ENCODE measurements around the gene MIS12. TPM values are rescaled to one million over a fixed set of nuclear protein-coding genes. Genes with fewer than 3 reads are reported as not detected.

MIS12 gene, protein sequence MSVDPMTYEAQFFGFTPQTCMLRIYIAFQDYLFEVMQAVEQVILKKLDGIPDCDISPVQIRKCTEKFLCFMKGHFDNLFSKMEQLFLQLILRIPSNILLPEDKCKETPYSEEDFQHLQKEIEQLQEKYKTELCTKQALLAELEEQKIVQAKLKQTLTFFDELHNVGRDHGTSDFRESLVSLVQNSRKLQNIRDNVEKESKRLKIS
- 10 to 100 TPM; 26.4 to 46.6 TPM for total RNA-seq

DNA sequence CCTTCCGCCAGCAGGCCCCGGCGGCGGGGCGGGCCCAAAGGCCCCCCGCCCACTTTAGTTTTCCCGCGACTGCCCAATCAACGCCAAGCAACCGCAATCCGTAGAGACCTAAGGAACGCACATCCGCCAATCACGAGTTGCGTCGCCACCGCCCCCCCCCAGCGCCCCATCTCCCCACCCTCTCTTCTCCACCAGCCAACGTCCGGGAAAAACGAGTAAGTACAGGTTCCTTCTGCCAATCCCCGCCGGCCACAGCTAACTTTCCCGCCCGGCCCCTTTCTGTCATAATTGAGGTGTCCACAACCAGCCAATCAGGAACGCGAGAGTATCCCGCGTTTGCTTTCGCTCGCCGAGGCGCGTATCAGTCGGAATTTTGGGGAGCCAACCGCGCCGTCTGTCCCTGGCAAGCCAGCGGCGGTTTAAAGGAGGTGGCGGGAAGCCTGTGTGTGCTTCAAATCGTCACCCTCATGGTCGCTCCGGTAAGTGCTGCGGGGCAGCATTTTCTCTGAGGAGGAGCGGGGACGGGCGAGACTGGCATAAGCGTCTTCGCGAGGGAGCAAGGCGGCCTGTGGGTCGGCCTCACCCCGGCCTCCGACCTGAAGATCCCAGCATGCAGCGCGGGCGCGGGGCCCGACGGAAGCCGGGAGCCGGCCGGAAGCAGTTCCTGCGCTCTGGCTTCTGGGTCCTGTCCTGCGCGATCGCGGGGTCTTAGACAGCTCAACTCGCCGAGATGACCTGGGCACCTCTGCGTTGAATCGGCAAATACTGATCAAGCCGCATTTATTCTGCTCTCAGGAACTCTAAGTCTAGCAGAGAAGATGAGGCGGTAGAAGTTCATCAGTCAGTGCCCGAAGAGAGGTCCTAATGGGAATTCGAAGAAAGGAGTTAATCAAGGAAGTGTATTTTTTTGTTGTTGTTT, at the start of gene MIS12:
MIS12 (plus strand) TSS at position 361 of the 919 bp plus-strand sequence. CDS start 2,297 bp downstream, outside the sequence.
- Mint-ChIP-seq H3K36me3 (peaks cover 42 to 57% of the 10 kb centered on the region in 2 donors), H3K9me3 (no peaks in the 10 kb centered on the region), H3K27ac (peak within 1 kb of the TSS; percentile 96 to 99)
- ATAC-seq = peak; percentile 92 to 94
- DNase-seq (ENCODE audit: low spot score in 2 of 2) = peak; percentile 93 to 97

DNA sequence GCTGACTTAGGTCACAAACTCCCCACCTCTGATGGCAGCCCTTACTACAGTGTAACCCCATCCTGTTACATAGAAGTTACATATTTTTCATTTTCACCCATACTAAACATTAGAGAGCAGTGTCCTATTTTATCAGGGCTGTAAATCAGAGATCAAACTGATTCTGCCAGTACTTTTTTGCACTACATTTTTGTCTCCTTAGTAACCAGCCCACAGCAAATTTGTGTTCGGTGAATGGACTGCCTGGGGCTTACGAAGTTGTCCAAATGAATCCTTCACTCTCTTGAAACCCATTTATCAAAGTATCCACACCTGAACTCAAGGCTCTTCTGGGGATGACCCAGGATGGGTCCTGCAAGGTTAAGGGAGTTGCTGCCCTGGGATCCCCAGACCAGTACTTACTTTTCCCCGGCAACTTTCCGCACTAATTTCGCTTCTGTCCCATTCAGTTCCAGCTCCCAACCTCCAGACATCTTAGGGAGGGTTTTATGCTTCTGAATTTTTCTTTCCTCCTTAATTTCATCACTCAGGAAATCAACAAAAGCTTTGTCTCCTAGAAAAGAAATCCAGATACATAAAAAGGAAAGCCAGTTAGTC, 48.5 kb upstream of the MIS12 start:
- ATAC-seq (no peak), DNase-seq (ENCODE audit: low spot score in 2 of 2) (no peak)
- Mint-ChIP-seq H3K9me3 (no peaks in the 10 kb centered on the region), H3K27ac (peak overlapping the region; percentile 88 to 96), H3K36me3 (peaks cover 18 to 40% of the 10 kb centered on the region in 2 donors)

DNA sequence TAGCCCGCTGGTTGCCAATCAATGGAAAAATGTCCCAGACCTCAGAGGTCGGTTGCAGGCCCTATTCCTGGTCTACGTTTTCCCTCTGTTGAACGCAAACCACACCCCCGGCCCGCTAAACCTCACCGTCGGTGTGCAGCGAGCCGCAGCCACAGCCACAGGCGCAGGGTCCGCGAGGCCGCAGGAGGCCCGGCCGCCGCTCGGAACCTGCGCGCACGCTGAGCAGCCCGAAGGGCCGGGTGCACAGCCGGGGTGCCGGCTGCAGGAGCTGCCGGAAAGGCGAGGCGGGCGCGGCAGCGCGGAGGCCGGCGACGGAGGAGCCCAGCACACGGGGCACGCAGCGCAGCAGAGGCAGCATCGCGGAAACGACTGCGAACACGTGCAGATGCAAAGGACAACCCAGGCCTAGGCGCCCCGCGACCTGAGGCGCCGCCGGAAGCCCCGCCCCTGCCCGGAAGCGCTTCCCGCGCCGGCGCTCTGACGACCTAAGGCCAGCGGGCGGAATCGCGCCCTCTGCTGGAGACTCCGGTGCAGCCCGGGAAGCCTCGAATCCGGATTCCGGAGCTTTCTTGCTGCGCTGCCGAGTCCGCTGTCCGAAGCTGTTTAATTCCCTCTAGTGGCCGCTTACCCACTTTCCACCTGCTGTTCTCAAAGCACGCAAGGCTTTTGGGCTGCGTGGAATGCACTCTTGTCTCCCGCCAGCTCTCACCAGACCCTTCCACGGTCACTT, 47.5 kb upstream of the MIS12 start, which contains the start of gene C1QBP:
C1QBP (minus strand) TSS at position 440 of the 730 bp plus-strand sequence; CDS start at position 358, 82 bp downstream.
- Mint-ChIP-seq H3K27ac (peak within 1 kb of the TSS; percentile 88 to 96), H3K9me3 (no peaks in the 10 kb centered on the region), H3K36me3 (peaks cover 18 to 33% of the 10 kb centered on the region in 2 donors)
- ATAC-seq = peak; percentile 91 to 98
- DNase-seq (ENCODE audit: low spot score in 2 of 2) = peak; percentile 94 to 98

DNA sequence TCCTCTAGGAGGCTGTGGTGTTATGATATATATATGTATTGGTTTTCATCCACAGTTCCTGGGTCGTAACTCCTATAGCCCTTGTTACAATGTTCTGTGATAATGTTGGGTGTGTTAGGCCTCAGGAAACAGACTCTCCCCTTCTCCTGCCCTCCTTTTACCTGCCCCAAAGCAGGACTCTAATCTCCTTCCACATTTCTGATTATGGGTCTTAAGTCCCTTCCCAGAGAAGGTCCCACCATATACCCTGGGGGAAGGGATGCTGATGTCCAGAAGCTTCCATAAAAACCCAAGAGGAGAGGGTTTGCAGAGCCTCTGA, 47.0 kb upstream of the MIS12 start:
- no peak for ATAC-seq
- no peak for DNase-seq (ENCODE audit: low spot score in 2 of 2)
- Mint-ChIP-seq H3K36me3 (peaks cover 23 to 37% of the 10 kb centered on the region in 2 donors), H3K27ac (peak overlapping the region; percentile 84 to 87), H3K9me3 (no peaks in the 10 kb centered on the region)

DNA sequence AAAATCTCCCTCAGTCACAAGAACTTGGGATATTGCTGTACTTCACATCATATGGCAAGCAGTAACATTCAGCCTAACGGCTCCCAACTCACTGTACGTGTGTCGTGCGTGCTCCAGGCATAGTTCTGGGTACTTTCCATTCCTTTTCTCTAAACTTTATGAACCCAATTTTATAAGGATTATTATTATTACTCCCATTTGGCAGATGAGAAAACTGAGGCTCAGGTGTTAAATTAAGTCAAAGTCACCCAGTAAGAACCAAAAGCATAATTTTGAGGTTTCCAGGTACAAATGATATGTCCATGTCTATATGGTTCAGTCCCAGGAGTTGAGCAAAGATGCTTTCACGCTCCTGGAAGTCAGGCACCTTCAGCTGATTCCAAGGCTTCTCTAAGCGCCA, 42.6 kb upstream of the MIS12 start:
- no peak for ATAC-seq
- H3K36me3 Mint-ChIP-seq = peaks cover 15 to 26% of the 10 kb centered on the region in 2 donors
- H3K27ac Mint-ChIP-seq = no peak overlapping the region
- DNase-seq (ENCODE audit: low spot score in 2 of 2) = no peak
- H3K9me3 Mint-ChIP-seq = no peaks in the 10 kb centered on the region

DNA sequence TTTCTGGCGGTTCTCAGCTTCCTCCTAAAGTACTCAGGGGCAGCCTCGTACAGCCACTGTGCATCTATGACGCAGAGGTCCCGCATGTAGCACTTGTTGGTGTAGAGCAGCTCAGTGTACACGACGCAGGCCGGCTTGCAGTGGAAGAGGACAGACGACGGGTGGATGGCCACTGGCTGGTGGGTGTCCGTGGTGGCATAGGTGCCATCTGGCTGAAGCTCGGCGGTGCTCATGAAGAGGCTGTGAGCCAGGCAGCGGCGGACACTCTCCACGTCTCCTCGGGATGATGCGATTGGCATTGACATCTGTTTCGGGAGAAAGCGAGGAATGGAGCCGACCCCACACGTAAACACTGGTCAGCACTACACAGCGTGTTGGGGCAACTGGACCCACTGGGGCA, 42.2 kb upstream of the MIS12 start:
- Mint-ChIP-seq H3K36me3 (peaks cover 15 to 26% of the 10 kb centered on the region in 2 donors), H3K27ac (peak overlapping the region in 1 of 2 donors; percentile 45), H3K9me3 (no peaks in the 10 kb centered on the region)
- DNase-seq (ENCODE audit: low spot score in 2 of 2) = no peak
- no peak for ATAC-seq

DNA sequence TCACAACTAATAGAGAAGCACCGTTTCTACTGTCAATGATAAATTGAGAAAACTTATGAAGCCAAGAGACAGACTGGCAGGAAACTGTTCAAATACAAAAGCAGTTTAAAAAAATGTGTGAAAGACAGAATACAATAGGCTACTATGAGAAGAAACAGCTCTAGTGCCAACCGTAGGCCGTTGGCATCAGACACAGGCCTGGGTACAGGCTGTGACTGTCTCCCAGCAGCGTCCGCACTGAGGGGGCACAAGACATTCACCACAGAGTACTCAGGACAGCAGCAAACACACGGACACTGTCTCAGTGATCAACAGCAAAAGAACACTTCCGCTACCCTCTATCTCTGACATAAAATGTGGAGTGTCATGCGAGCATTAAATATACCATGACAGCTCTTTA, 39.6 kb upstream of the MIS12 start:
- Mint-ChIP-seq H3K9me3 (no peaks in the 10 kb centered on the region), H3K36me3 (peaks cover 15 to 26% of the 10 kb centered on the region in 2 donors), H3K27ac (no peak overlapping the region)
- ATAC-seq (no peak), DNase-seq (ENCODE audit: low spot score in 2 of 2) (no peak)

DNA sequence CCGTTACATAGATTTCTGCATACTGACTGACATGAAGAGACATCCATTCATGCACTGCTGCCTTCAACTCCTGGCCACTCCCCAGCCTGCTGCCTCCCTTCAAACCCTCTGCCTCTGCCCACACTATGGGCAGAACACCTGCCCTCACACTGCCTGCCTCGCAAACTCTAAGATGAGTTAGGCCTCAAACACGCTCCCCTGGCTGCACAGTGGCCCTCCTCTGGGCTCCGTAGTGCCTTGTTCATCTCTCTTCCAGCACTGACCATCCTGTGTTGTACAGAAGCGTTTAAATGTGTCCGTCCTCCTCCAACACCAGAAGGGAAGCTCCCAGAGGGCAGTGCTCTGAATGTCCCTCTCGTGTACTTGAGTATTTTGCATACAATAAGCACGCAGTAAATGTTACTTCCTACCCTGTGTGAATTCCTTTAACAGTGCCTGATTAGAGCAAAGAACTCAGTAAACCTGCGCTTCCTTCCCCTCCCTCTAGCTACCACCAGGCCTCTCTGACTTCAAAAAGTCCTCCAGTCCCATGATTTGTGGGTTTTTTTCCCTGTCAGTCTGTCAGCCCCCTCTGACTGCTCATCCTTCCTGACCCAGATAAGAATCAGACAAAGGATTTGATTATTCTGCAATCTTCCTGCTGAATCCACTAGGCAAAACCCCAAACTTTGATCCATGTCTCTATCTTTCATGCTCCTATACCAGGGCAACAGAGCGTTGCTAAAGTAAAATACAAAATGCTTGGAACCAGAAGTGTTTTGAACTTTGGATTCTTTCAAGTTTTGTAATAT, 21.5 kb upstream of the MIS12 start:
- ATAC-seq (no peak), DNase-seq (ENCODE audit: low spot score in 2 of 2) (no peak)
- Mint-ChIP-seq H3K9me3 (no peaks in the 10 kb centered on the region), H3K27ac (no peak overlapping the region), H3K36me3 (peaks cover 12 to 23% of the 10 kb centered on the region in 2 donors)

DNA sequence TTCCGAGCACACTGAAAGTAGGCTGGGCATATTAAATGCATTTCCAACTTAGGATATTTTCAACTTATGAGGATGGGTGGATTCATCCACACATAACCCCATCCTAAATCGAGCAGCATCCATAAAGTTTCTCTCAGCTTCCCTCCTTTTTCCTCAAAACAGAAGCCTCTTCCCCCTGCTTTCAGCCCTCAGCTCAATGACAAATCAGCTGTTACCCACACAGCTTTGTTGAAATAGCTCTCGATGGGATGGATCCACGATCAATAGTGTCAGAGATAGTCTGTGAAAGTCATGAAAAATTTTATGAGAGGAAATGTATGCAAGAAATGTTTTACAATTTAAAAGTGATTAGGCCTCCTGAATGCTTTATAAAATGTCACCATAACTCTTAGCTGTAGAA, 20.1 kb upstream of the MIS12 start:
- DNase-seq (ENCODE audit: low spot score in 2 of 2) = no peak
- H3K9me3 Mint-ChIP-seq = no peaks in the 10 kb centered on the region
- ATAC-seq = no peak
- peaks cover 12 to 17% of the 10 kb centered on the region in 2 donors for H3K36me3 Mint-ChIP-seq
- H3K27ac Mint-ChIP-seq = no peak overlapping the region

DNA sequence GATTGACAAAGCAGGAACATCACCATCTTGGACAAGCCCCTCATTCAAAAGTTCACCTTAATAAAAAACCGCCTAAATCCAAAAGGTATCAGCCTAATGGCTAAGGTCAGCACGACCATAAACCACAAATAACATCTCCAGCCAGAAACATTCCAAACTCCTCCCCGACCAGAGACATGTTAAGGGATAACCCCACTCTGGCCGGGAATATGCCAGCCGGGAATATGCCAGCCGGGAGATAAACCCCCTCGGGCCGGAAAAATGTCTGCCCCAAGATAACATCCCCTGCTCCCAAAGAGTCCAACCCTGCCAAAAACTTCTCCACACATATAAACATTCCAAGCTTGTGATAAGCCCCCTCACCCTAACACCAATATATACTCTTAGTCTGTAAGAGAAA, 18.9 kb upstream of the MIS12 start:
- no peaks in the 10 kb centered on the region for H3K9me3 Mint-ChIP-seq
- H3K27ac Mint-ChIP-seq = peak overlapping the region; percentile 78 to 83
- ATAC-seq = no peak
- no peak for DNase-seq (ENCODE audit: low spot score in 2 of 2)
- peaks cover 12 to 13% of the 10 kb centered on the region in 2 donors for H3K36me3 Mint-ChIP-seq

DNA sequence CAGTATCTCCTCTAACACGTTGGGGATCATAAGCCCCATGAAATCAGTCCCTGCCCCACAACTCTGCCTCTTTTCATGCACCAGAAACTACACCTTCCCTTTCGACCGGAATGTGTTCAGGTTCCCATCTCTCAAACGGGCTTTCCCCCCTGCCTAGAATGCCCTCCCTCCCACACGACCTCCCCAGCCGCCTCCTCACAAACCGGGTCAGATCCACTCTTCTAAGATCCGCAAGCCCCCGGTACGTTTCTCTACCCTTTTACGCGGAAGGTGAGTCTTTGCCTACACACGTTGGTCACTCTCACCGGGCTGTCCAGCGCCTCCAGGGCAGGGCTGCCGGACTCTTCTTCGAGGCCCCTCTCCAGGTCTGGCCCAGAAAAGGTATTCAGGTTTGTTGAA, 18.3 kb upstream of the MIS12 start:
- no peaks in the 10 kb centered on the region for H3K9me3 Mint-ChIP-seq
- peaks cover 12% of the 10 kb centered on the region in 2 donors for H3K36me3 Mint-ChIP-seq
- peak in 1 of 2 donors; percentile 19 for DNase-seq (ENCODE audit: low spot score in 2 of 2)
- peak; percentile 17 to 40 for ATAC-seq
- H3K27ac Mint-ChIP-seq = peak overlapping the region; percentile 78 to 83

DNA sequence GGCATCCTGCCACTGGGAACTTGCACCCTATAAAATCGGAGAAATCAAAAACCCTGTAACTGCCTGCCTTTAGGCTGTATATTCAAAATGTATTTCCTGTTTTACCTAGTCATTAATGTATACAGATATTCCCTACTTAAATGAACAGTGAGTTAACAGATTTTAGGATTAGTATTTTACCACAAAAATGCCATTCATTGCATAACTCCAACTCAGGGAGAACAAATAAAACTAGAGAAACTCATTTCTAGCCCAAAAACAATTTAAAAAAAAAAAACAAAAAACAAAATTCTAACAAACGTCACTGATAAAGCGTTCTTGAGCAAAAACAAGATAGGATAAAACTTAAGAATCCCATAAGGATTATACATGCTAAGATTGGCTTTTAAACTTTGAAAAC, 13.9 kb upstream of the MIS12 start:
- peaks cover 9 to 14% of the 10 kb centered on the region in 2 donors for H3K36me3 Mint-ChIP-seq
- H3K9me3 Mint-ChIP-seq = no peaks in the 10 kb centered on the region
- ATAC-seq (no peak), DNase-seq (ENCODE audit: low spot score in 2 of 2) (no peak)
- H3K27ac Mint-ChIP-seq = peak overlapping the region in 1 of 2 donors; percentile 38

DNA sequence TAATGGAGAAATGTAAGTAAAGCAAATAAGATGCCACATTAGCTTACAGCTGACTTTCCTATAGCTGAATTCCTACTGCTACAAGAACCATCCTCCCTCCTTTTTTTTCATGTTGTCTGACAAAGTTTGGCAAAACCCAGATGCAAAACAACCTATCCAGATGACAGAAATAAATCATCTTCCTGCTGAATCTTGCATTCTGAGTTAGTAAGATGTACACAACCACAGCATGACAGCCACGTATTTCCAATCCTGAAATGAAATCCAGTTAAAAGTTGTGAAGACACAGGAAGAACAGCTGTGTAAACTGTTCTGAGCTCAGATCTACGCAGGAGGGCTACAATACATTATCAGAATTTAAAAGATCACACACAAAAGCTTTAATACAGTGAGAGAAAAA, 12.5 kb upstream of the MIS12 start:
- DNase-seq (ENCODE audit: low spot score in 2 of 2) = no peak
- ATAC-seq = no peak
- peaks cover 10 to 11% of the 10 kb centered on the region in 2 donors for H3K36me3 Mint-ChIP-seq
- no peak overlapping the region for H3K27ac Mint-ChIP-seq
- H3K9me3 Mint-ChIP-seq = no peaks in the 10 kb centered on the region

DNA sequence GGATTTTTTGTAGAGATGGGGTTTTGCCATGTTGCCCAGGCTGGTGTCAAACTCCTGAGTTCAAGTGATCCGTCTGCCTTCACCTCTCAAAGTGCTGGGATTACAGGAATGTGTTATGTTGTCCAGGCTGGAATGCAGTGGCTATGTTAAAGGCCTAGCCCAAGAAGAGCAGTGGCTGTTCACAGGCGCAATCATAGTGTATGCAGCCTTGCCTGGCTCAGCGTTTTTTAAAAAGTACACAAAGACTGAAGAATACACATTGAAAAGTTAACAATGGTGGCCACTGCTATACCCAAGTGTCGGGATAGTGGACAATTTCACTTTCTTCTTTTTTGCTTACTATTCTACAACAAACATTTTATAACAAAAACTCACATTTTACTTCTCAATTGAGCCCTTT, 7.4 kb upstream of the MIS12 start:
- Mint-ChIP-seq H3K36me3 (peaks cover 10 to 31% of the 10 kb centered on the region in 2 donors), H3K9me3 (no peaks in the 10 kb centered on the region), H3K27ac (no peak overlapping the region)
- ATAC-seq (no peak), DNase-seq (ENCODE audit: low spot score in 2 of 2) (no peak)

DNA sequence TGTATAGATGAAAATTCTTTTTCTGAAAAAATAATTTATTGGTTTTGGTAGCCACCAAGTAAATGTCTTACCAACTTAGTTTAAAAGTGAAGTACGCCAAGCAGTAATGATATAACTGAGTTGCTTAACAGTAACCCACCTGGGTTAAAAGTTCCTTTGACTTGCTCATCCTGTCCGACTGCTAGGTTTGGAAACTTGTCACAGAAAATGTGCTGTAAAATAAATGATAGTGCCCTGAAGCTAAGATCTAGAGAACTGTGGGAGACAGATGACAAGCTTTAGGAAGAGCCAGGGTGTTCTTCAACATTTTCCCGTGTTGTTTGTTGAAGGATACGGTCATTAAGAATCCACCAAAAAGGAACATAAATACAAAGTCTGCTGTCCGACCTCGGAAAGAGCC, 5.4 kb upstream of the MIS12 start:
- ATAC-seq (no peak), DNase-seq (ENCODE audit: low spot score in 2 of 2) (no peak)
- H3K36me3 Mint-ChIP-seq = peaks cover 22 to 46% of the 10 kb centered on the region in 2 donors
- no peak overlapping the region for H3K27ac Mint-ChIP-seq
- H3K9me3 Mint-ChIP-seq = no peaks in the 10 kb centered on the region

DNA sequence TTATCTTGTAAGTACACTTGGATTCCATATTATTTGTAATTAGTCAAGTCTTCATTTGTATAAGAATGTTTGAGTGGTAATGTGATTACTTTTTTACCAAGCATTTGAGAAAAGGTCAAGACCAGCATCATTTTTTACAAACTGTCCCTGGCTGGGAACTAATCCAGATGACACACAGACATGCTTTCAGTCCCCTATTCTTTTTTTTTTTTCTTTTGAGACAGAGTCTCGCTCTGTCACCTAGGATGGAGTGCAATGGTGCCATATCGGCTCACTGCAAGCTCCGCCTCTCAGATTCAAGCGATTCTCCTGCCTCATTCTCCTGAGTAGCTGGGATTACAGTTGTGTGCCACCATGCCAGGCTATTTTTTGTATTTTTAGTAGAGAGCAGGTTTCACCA, 4.9 kb upstream of the MIS12 start:
- no peak for ATAC-seq
- Mint-ChIP-seq H3K27ac (no peak overlapping the region), H3K36me3 (peaks cover 25 to 47% of the 10 kb centered on the region in 2 donors), H3K9me3 (no peaks in the 10 kb centered on the region)
- DNase-seq (ENCODE audit: low spot score in 2 of 2) = no peak

Data from activated naive CD4-positive, alpha-beta T cell treated with anti-CD3 and anti-CD28 coated beads, Interleukin-2, amount 50 U/mL, for 72 hours (primary cell).